Posterior vena cava (tissue), 2 donors: ENCODE measurements around the gene ZNF813. TPM values are rescaled to one million over a fixed set of nuclear protein-coding genes. Genes with fewer than 3 reads are reported as not detected.

ENCODE experiments used
- total RNA-seq, 2 donors: library from RNA; stranded (reverse); fragmentation: NEBNext Ultra II Directional; extraction: Animal tissue kit (Norgen Biotek cat#: 25700); gene quantifications; one replicate each; pipeline ENCODE4 v1.2.1, GENCODE V29; 2021
- donor health status: DM: yes; HTN: yes; CAD: no.
- donor health status: DM: yes; HTN: yes; CAD: no.

ZNF813 gene
- total RNA-seq, 2 donors from 2014 or later = 2.5 to 2.9 TPM

Other genes with a start within 250 kb of the ZNF813 start
- gene ZNF677, start 212.9 kb upstream of the ZNF813 start, total RNA-seq = 10 to 100 TPM; 18.6 to 19.0 TPM
- not detected for gene VN1R2, start 209.4 kb upstream of the ZNF813 start, total RNA-seq
- gene VN1R4, start 200.0 kb upstream of the ZNF813 start, total RNA-seq = not detected
- 1 to 10 TPM; 6.6 to 6.7 TPM for gene ZNF845, start 134.0 kb upstream of the ZNF813 start, total RNA-seq
- 10 to 100 TPM; 10.7 to 13.5 TPM for gene ZNF525, start 102.0 kb upstream of the ZNF813 start, total RNA-seq
- 10 to 100 TPM in 1 of 2 donors, 1 to 10 TPM in 1; 9.3 to 10.6 TPM for gene ZNF765, start 72.6 kb upstream of the ZNF813 start, total RNA-seq
- gene ZNF761, start 35.7 kb upstream of the ZNF813 start, total RNA-seq = 1 to 10 TPM; 9.6 to 9.9 TPM
- gene ZNF331, start 70.4 kb downstream of the ZNF813 start, total RNA-seq = 10 to 100 TPM; 21.5 to 45.7 TPM
- gene DPRX, start 164.3 kb downstream of the ZNF813 start, total RNA-seq = not detected